GM12878 (cell line): Measurements from ENCODE around the gene PURA. TPM values are rescaled to one million over a fixed set of nuclear protein-coding genes. Genes with fewer than 3 reads are reported as not detected.

Experiments
- ATAC-seq: fragments of 200-7000 bp; cut with Tn5 transposase; 3 replicates; pipeline ENCODE4 v1.9.1; 2020; ENCODE audit warnings: mild to moderate bottlenecking, moderate library complexity
- BruUV-seq: library from RNA; stranded (reverse); fragments of 400-500 nt; replicated peaks from 2 replicates; lab custom pipeline; 2021; lab: Mats Ljungman, UMichigan
- CTCF ChIA-PET: fragments of 300-600 bp; sonication (Branson Sonifier 250); formaldehyde crosslinking; extraction: SDS; loops from one replicate; lab custom pipeline; 2021; ENCODE audit warnings: inconsistent platforms; lab: Yijun Ruan, JAX
- POLR2A ChIA-PET: fragments of 350-600 bp; formaldehyde crosslinking; extraction: SDS; loops from one replicate; lab custom pipeline; 2021; ENCODE audit warnings: inconsistent platforms; lab: Charles Lee
- RAD21 ChIA-PET: fragments of 300-600 bp; sonication (Branson Sonifier 250); formaldehyde crosslinking; loops from one replicate; lab custom pipeline; 2023; ENCODE audit warnings: antibody characterized with exemption; ENCODE audit not compliant: unreplicated experiment; lab: Charles Lee
- SMC1A ChIA-PET: fragments of 300-600 bp; sonication (Branson Sonifier 250); formaldehyde crosslinking; loops from one replicate; lab custom pipeline; 2023; ENCODE audit not compliant: unreplicated experiment, uncharacterized antibody; lab: Charles Lee
- DNase-seq: peaks from one replicate; pipeline ENCODE4 v3.0.0-alpha.2; 2011; ENCODE audit warnings: low read depth, low spot score
- FAIRE-seq: peaks from 3 replicates; lab custom pipeline; 2011; peaks lifted over from hg19 to GRCh38; lab: Jason Lieb, UNC
- H2AFZ ChIP-seq: 2 replicates; pipeline ENCODE4 v1.6.0; 2011; ENCODE audit warnings: low read depth, low read length, control low read depth; ENCODE audit not compliant: control insufficient read depth
- H3K27ac ChIP-seq: 2 replicates; pipeline ENCODE4 v1.5.1; 2011; ENCODE audit warnings: control low read depth; ENCODE audit not compliant: control insufficient read depth, insufficient read depth
- H3K27me3 ChIP-seq, 2 experiments: replicated peaks in 1 of 2; 2 replicates each; pipeline versions ENCODE4 v1.6.0 to v1.6.1; 2011; ENCODE audit warnings: low read length in 1 of 2; ENCODE audit not compliant: control insufficient read depth in 2 of 2, insufficient read depth in 2 of 2
- H3K36me3 ChIP-seq, 2 experiments: 2 replicates each; pipeline ENCODE4 v1.5.1; 2011; ENCODE audit warnings: low read length in 1 of 2; ENCODE audit not compliant: control insufficient read depth in 2 of 2, insufficient read depth in 2 of 2
- H3K4me1 ChIP-seq: 2 replicates; pipeline ENCODE4 v1.6.1; 2011; ENCODE audit warnings: mild to moderate bottlenecking, low read length, moderate library complexity, mixed read lengths; ENCODE audit not compliant: control insufficient read depth, insufficient read depth
- H3K4me2 ChIP-seq: 2 replicates; pipeline ENCODE4 v1.6.0; 2011; ENCODE audit warnings: control low read depth; ENCODE audit not compliant: control insufficient read depth, insufficient read depth
- H3K4me3 ChIP-seq: fragments of 200-600 bp; sonication (generic); 2 replicates; pipeline ENCODE4 v1.5.1; 2016
- H3K79me2 ChIP-seq: 2 replicates; pipeline ENCODE4 v1.6.0; 2011; ENCODE audit warnings: low read length; ENCODE audit not compliant: control insufficient read depth, insufficient read depth
- H3K9ac ChIP-seq: 2 replicates; pipeline ENCODE4 v1.8.0; 2011; ENCODE audit warnings: low read length, control low read depth, mixed read lengths; ENCODE audit not compliant: control insufficient read depth, insufficient read depth
- H3K9me3 ChIP-seq: replicated peaks from 3 replicates; pipeline ENCODE4 v1.5.1; 2011; ENCODE audit warnings: mild to moderate bottlenecking, low read length; ENCODE audit not compliant: control insufficient read depth, insufficient read depth
- H4K20me1 ChIP-seq: 2 replicates; pipeline ENCODE4 v1.6.0; 2011; ENCODE audit not compliant: control insufficient read depth, insufficient read depth
- BCL3 ChIP-seq: IDR thresholded peaks from 2 replicates; pipeline ENCODE4 v1.6.1; 2011; ENCODE audit warnings: borderline replicate concordance, low read depth, mild to moderate bottlenecking, moderate library complexity, low read length; ENCODE audit not compliant: insufficient read depth, poor library complexity, severe bottlenecking
- CBFB ChIP-seq: IDR thresholded peaks from 2 replicates; pipeline ENCODE4 v1.6.1; 2016; ENCODE audit warnings: antibody characterized with exemption, low read depth
- CBX5 ChIP-seq: sonication (generic); IDR thresholded peaks from 2 replicates; pipeline ENCODE4 v1.6.1; 2016; ENCODE audit warnings: low read depth, moderate library complexity, mild to moderate bottlenecking, inconsistent platforms
- EED ChIP-seq: sonication (generic); IDR thresholded peaks from 2 replicates; pipeline ENCODE4 v1.6.1; 2016; ENCODE audit warnings: antibody characterized with exemption, low read depth
- IKZF2 ChIP-seq, 2 experiments: fragments of 450-650 bp; IDR thresholded peaks; 2 replicates each; pipeline ENCODE4 v1.6.1; 2017; ENCODE audit warnings: mild to moderate bottlenecking in 2 of 2, moderate library complexity in 2 of 2
- KLF5 ChIP-seq: fragments of 450-650 bp; IDR thresholded peaks from 2 replicates; pipeline ENCODE4 v1.6.1; 2014; ENCODE audit warnings: mild to moderate bottlenecking; ENCODE audit not compliant: partially characterized antibody
- MYB ChIP-seq: fragments of 150-350 bp; IDR thresholded peaks from 2 replicates; pipeline ENCODE4 v1.6.1; 2014; ENCODE audit warnings: mild to moderate bottlenecking, low read depth, low read length, borderline replicate concordance
- NR2F1 ChIP-seq: fragments of 450-650 bp; conservative IDR thresholded peaks from 2 replicates; pipeline ENCODE4 v1.6.1; 2017; ENCODE audit warnings: mild to moderate bottlenecking
- PML ChIP-seq: IDR thresholded peaks from 2 replicates; pipeline ENCODE4 v1.6.1; 2012; ENCODE audit warnings: low read length, inconsistent platforms
- POU2F2 ChIP-seq: IDR thresholded peaks from 3 replicates; pipeline ENCODE4 v1.6.1; 2011; ENCODE audit warnings: low read depth, mild to moderate bottlenecking, low read length, borderline replicate concordance
- RELB ChIP-seq: fragments of 450-650 bp; IDR thresholded peaks from 2 replicates; pipeline ENCODE4 v1.6.1; 2017; ENCODE audit warnings: low read depth, mild to moderate bottlenecking, moderate library complexity
- SIN3A ChIP-seq: IDR thresholded peaks from 2 replicates; pipeline ENCODE4 v1.6.1; 2012; ENCODE audit warnings: low read depth, low read length, improper control_type of control experiment
- SP1 ChIP-seq: IDR thresholded peaks from one replicate; pipeline ENCODE4 v1.6.1; 2011; ENCODE audit warnings: low read depth, low read length
- WGBS: methylation state at CpG from one replicate; pipeline ENCODE4 v1.1.6; 2016; ENCODE audit warnings: low lambda C conversion rate; ENCODE audit not compliant: insufficient replicate concordance, insufficient coverage; ENCODE audit errors: missing lambda C conversion rate; 5-methylcytosine and 5-hydroxymethylcytosine counted together
- in situ Hi-C: fragments of 300-500 bp; cut with MboI; formaldehyde crosslinking; loops from 9 replicates; pipeline ENCODE4 v1.14.3; 2018; ENCODE audit warnings: mixed read lengths
- intact Hi-C: fragments of 100-400 bp; cut with micrococcal nuclease; formaldehyde crosslinking; loops from one replicate; pipeline ENCODE4 v1.14.2; 2022; ENCODE audit not compliant: unreplicated experiment
- polyA plus RNA-seq, 11 experiments: library from polyadenylated mRNA; depleted of rRNA in 4 of 11; unstranded in 6 of 11; stranded (reverse) in 5 of 11; fragments of >200 nt; fragmentation: Nextera tagmentation in 4 of 11; fragmentation: Illumina TruSeq in 1 of 11; extraction: Ambion mirVana in 4 of 11; extraction: Trizol in 1 of 11; gene quantifications; 1 replicate in 1 of 11; 2 replicates in 10 of 11; pipeline versions ENCODE4 v1.2.1 to v1.2.3, GENCODE V29; 2011 to 2016; ENCODE audit warnings: inconsistent platforms in 2 of 11, missing spikeins in 2 of 11, low read depth in 1 of 11
- total RNA-seq, 4 experiments: library from RNA; depleted of rRNA in 3 of 4; stranded (reverse); fragments of >200 nt in 3 of 4; fragmentation: Illumina TruSeq in 1 of 4; extraction: Trizol in 1 of 4; gene quantifications; 2 replicates each; pipeline versions ENCODE4 v1.2.1 to v1.2.3, GENCODE V29; 2013 to 2021

The PURA gene
- total and polyA plus RNA-seq, 10 of the 15 experiments (the other 5 are each of a cell fraction or from before 2014, with no cell fraction given): 3.3 to 11.8 (median 5.8) TPM

- no peak for TF ChIP-seq EED
- TF ChIP-seq PML: no peak
- no peak for TF ChIP-seq NR2F1
- no peak for TF ChIP-seq SP1
- Histone ChIP-seq H2AFZ (no peak overlapping the region), H3K4me3 (no peak overlapping the region), H3K27me3 (no peaks in the 10 kb centered on the region), H3K9ac (no peak overlapping the region), H4K20me1 (no peaks in the 10 kb centered on the region), H3K79me2 (no peaks in the 10 kb centered on the region), H3K27ac (no peak overlapping the region), H3K9me3 (peaks cover 3% of the 10 kb centered on the region), H3K4me1 (no peaks in the 10 kb centered on the region), H3K4me2 (no peak overlapping the region), H3K36me3 (no peaks in the 10 kb centered on the region)
- no TSS peak for BruUV-seq
- ChIA-PET RAD21 (interaction anchor here (0.7 to 1.1 kb wide), 2 partner anchors 18 to 22 kb away, joined by 3 read pairs; no protein-coding TSS in a partner anchor), SMC1A (interaction anchor here (0.6 to 1.5 kb wide), 6 partner anchors 11 to 201 kb away, joined by 3 to 6 read pairs (median 3); no protein-coding TSS in a partner anchor), POLR2A (interaction anchor here (0.7 to 2.3 kb wide), 4 partner anchors 11 to 39 kb away, joined by 3 to 10 read pairs (median 4); no protein-coding TSS in a partner anchor), CTCF (interaction anchor here (0.7 to 2.2 kb wide), 5 partner anchors 9 to 24 kb away, joined by 3 to 11 read pairs (median 3); no protein-coding TSS in a partner anchor)
- ATAC-seq: peak; percentile 60
- in situ Hi-C loops: no loop called here
- no peak for DNase-seq
- intact Hi-C loops: no loop called here
- FAIRE-seq: no peak
Observed at GRCh38 chr5:140094889-140095288, 19.0 kb upstream of the PURA start.

- 91% methylated on average over 1 of the region's 1 CpG for WGBS
- ChIA-PET POLR2A (no interaction called here), CTCF (interaction anchor here (1.0 to 1.3 kb wide), 2 partner anchors 20 to 21 kb away, joined by 3 read pairs; no protein-coding TSS in a partner anchor), SMC1A (interaction anchor here (1.1 to 1.8 kb wide), 2 partner anchors 20 to 28 kb away, joined by 3 to 7 read pairs; no protein-coding TSS in a partner anchor), RAD21 (no interaction called here)
- Histone ChIP-seq H2AFZ (no peak overlapping the region), H3K27me3 (no peaks in the 10 kb centered on the region), H3K9me3 (no peaks in the 10 kb centered on the region), H3K4me2 (no peak overlapping the region), H3K4me3 (no peak overlapping the region), H3K9ac (no peak overlapping the region), H3K79me2 (no peaks in the 10 kb centered on the region), H3K36me3 (no peaks in the 10 kb centered on the region), H3K4me1 (no peaks in the 10 kb centered on the region), H3K27ac (no peak overlapping the region), H4K20me1 (no peaks in the 10 kb centered on the region)
- DNase-seq: no peak
- intact Hi-C loops (no loop called here), in situ Hi-C loops (no loop called here)
- no peak for FAIRE-seq
- ATAC-seq: no peak
- no TSS peak for BruUV-seq
- TF ChIP-seq RELB (no peak), SIN3A (no peak), CBX5 (no peak), BCL3 (no peak), IKZF2 (IDR thresholded peaks at IDR 0.05) (no peak), CBFB (no peak), KLF5 (no peak), MYB (no peak), POU2F2 (no peak)
Observed at GRCh38 chr5:140101179-140101578, 12.7 kb upstream of the PURA start.
